ENCODE data around the gene PRLH.

The PRLH gene

GRCh38 chr2:237532160-237532559 lies 34.2 kb upstream of the PRLH start:
- no peaks in the 10 kb centered on the region for H4K20me1 ChIP-seq (ENCODE audit: insufficient read depth, low read length)
- no peak overlapping the region for H2AFZ ChIP-seq (ENCODE audit: low read depth, low read length)
- H3K27me3 ChIP-seq (ENCODE audit: low read depth, low read length): no peaks in the 10 kb centered on the region
- H3K4me1 ChIP-seq (ENCODE audit: low read length): peaks cover 62% of the 10 kb centered on the region
- H3K27ac ChIP-seq (ENCODE audit: low read length): no peak overlapping the region
- TF ChIP-seq CTCF (IDR thresholded peaks at IDR 0.05; ENCODE audit: low read depth, low read length) (no peak), EZH2phosphoT487 (IDR thresholded peaks at IDR 0.05; ENCODE audit: low read depth) (no peak)
- H3K79me2 ChIP-seq (ENCODE audit: low read length): no peaks in the 10 kb centered on the region
- H3K4me3 ChIP-seq (ENCODE audit: low read length): no peak overlapping the region
- no peaks in the 10 kb centered on the region for H3K36me3 ChIP-seq (replicated peaks; ENCODE audit: low read depth, low read length)
- H3K4me2 ChIP-seq (ENCODE audit: low read length): no peak overlapping the region
- H3K9ac ChIP-seq (ENCODE audit: low read length): no peak overlapping the region
- no peaks in the 10 kb centered on the region for H3K9me3 ChIP-seq (ENCODE audit: insufficient read depth, low read length)

- Histone ChIP-seq H3K4me3 (ENCODE audit: low read length) (no peak overlapping the region), H3K27ac (ENCODE audit: low read length) (peak overlapping the region; percentile 61), H3K36me3 (replicated peaks; ENCODE audit: low read depth, low read length) (no peaks in the 10 kb centered on the region), H3K27me3 (ENCODE audit: low read depth, low read length) (no peaks in the 10 kb centered on the region), H3K9ac (ENCODE audit: low read length) (no peak overlapping the region), H3K9me3 (ENCODE audit: insufficient read depth, low read length) (no peaks in the 10 kb centered on the region), H3K4me1 (ENCODE audit: low read length) (peaks cover 49% of the 10 kb centered on the region), H3K4me2 (ENCODE audit: low read length) (peak overlapping the region; percentile 49), H3K79me2 (ENCODE audit: low read length) (no peaks in the 10 kb centered on the region), H4K20me1 (ENCODE audit: insufficient read depth, low read length) (no peaks in the 10 kb centered on the region), H2AFZ (ENCODE audit: low read depth, low read length) (peak overlapping the region; percentile 40; the same call in 1 of the 2 replicates)
- TF ChIP-seq CTCF (IDR thresholded peaks at IDR 0.05; ENCODE audit: low read depth, low read length) (no peak), EZH2phosphoT487 (IDR thresholded peaks at IDR 0.05; ENCODE audit: low read depth) (no peak)
Measured at GRCh38 chr2:237533668-237534161, 32.7 kb upstream of the PRLH start.

GRCh38 chr2:237534380-237534779 lies 32.0 kb upstream of the PRLH start:
- Histone ChIP-seq H3K79me2 (ENCODE audit: low read length) (no peaks in the 10 kb centered on the region), H4K20me1 (ENCODE audit: insufficient read depth, low read length) (no peaks in the 10 kb centered on the region), H3K4me3 (ENCODE audit: low read length) (no peak overlapping the region), H3K9me3 (ENCODE audit: insufficient read depth, low read length) (no peaks in the 10 kb centered on the region), H2AFZ (ENCODE audit: low read depth, low read length) (no peak overlapping the region), H3K27ac (ENCODE audit: low read length) (peak overlapping the region; percentile 61), H3K27me3 (ENCODE audit: low read depth, low read length) (no peaks in the 10 kb centered on the region), H3K4me2 (ENCODE audit: low read length) (no peak overlapping the region), H3K36me3 (replicated peaks; ENCODE audit: low read depth, low read length) (no peaks in the 10 kb centered on the region), H3K9ac (ENCODE audit: low read length) (no peak overlapping the region), H3K4me1 (ENCODE audit: low read length) (peaks cover 43% of the 10 kb centered on the region)
- no peak for TF ChIP-seq EZH2phosphoT487 (IDR thresholded peaks at IDR 0.05; ENCODE audit: low read depth)
- no peak for TF ChIP-seq CTCF (IDR thresholded peaks at IDR 0.05; ENCODE audit: low read depth, low read length)

GRCh38 chr2:237535385-237536082 lies 30.8 kb upstream of the PRLH start:
- H3K27ac ChIP-seq (ENCODE audit: low read length): no peak overlapping the region
- no peak overlapping the region for H3K4me3 ChIP-seq (ENCODE audit: low read length)
- no peak overlapping the region for H3K4me2 ChIP-seq (ENCODE audit: low read length)
- TF ChIP-seq EZH2phosphoT487 (IDR thresholded peaks at IDR 0.05; ENCODE audit: low read depth) (no peak), CTCF (IDR thresholded peaks at IDR 0.05; ENCODE audit: low read depth, low read length) (no peak)
- H3K36me3 ChIP-seq (replicated peaks; ENCODE audit: low read depth, low read length): no peaks in the 10 kb centered on the region
- H4K20me1 ChIP-seq (ENCODE audit: insufficient read depth, low read length): no peaks in the 10 kb centered on the region
- H3K4me1 ChIP-seq (ENCODE audit: low read length): peaks cover 40% of the 10 kb centered on the region
- no peaks in the 10 kb centered on the region for H3K27me3 ChIP-seq (ENCODE audit: low read depth, low read length)
- no peaks in the 10 kb centered on the region for H3K79me2 ChIP-seq (ENCODE audit: low read length)
- no peaks in the 10 kb centered on the region for H3K9me3 ChIP-seq (ENCODE audit: insufficient read depth, low read length)
- no peak overlapping the region for H2AFZ ChIP-seq (ENCODE audit: low read depth, low read length)
- H3K9ac ChIP-seq (ENCODE audit: low read length): no peak overlapping the region

Measured in OCI-LY3 (cell line).